Bronchial epithelial cell (primary cell): Measurements from ENCODE around the gene CYYR1. TPM values are rescaled to one million over a fixed set of nuclear protein-coding genes. Genes with fewer than 3 reads are reported as not detected.

Source experiments
- DNase-seq: peaks from one replicate; pipeline ENCODE4 v3.0.0-alpha.2; 2010; ENCODE audit warnings: low read depth
- FAIRE-seq: peaks from 2 replicates; lab custom pipeline; 2011; peaks lifted over from hg19 to GRCh38; lab: Jason Lieb, UNC
- H3K27me3 ChIP-seq: 2 replicates; pipeline ENCODE4 v1.5.1; 2011; ENCODE audit warnings: low read length; ENCODE audit not compliant: control insufficient read depth, insufficient read depth
- H3K36me3 ChIP-seq: 2 replicates; pipeline ENCODE4 v1.5.1; 2011; ENCODE audit warnings: low read length; ENCODE audit not compliant: control insufficient read depth, insufficient read depth
- H3K4me3 ChIP-seq: 2 replicates; pipeline ENCODE4 v1.5.1; 2011; ENCODE audit warnings: mild to moderate bottlenecking, low read depth, low read length, control low read depth
- total RNA-seq: library from RNA; depleted of rRNA; stranded (reverse); fragments of >200 nt; gene quantifications from 2 replicates; pipeline ENCODE4 v1.2.1, GENCODE V29; 2014
- TF ChIP-seq, protein P1 (sequence below): IDR thresholded peaks from 2 replicates; pipeline ENCODE4 v1.5.1; 2011; ENCODE audit warnings: mild to moderate bottlenecking, moderate library complexity, low read length, control low read depth, inconsistent platforms; ENCODE audit not compliant: insufficient read depth, severe bottlenecking

The CYYR1 gene
- total RNA-seq, 1 donor from 2014 or later: 1.1 TPM

DNA sequence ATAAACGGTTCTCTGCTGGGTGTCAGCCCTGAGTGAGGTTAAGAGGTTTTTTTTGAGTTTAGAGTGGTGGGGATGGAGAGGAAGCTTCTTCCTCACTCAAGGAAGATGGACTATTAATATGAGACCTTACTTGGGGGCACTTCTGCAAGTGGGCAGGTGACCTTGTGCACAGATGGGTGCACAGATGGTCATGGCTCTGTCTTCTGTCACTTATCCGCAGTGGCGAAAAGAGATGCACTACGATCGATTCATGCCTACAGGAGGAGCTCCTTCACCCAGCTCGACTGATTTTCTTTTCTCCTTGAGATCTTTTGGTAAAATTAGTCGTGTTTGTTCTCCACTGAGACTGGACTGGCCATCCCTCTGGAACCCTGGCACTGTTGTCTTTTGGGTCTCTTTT, 22.9 kb upstream of the CYYR1 start:
- no peaks in the 10 kb centered on the region for H3K27me3 ChIP-seq
- DNase-seq: no peak
- no peak for FAIRE-seq
- no peak overlapping the region for H3K4me3 ChIP-seq
- H3K36me3 ChIP-seq: no peaks in the 10 kb centered on the region
- TF ChIP-seq, protein P1, sequence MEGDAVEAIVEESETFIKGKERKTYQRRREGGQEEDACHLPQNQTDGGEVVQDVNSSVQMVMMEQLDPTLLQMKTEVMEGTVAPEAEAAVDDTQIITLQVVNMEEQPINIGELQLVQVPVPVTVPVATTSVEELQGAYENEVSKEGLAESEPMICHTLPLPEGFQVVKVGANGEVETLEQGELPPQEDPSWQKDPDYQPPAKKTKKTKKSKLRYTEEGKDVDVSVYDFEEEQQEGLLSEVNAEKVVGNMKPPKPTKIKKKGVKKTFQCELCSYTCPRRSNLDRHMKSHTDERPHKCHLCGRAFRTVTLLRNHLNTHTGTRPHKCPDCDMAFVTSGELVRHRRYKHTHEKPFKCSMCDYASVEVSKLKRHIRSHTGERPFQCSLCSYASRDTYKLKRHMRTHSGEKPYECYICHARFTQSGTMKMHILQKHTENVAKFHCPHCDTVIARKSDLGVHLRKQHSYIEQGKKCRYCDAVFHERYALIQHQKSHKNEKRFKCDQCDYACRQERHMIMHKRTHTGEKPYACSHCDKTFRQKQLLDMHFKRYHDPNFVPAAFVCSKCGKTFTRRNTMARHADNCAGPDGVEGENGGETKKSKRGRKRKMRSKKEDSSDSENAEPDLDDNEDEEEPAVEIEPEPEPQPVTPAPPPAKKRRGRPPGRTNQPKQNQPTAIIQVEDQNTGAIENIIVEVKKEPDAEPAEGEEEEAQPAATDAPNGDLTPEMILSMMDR: no peak

DNA sequence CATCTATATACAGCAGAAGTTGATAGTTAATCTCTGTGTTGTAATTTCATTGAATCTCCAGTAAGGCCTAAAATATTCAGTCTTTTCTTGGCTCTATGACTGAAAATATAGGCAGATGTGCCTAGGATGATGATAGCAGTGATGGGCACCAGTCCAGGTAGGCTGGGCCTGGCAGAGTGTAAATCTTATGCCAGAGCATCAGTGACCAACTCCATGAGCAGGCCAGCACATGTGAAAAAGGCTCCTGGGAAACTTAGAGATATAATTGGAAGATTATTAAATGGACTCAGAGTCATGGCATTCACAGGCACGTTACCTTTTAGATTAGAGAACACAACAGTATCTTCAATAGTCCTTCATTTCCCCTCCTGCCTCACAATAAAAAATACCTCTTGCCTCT, 20.7 kb upstream of the CYYR1 start:
- no peaks in the 10 kb centered on the region for H3K36me3 ChIP-seq
- peak; percentile 47 for DNase-seq
- H3K4me3 ChIP-seq: no peak overlapping the region
- TF ChIP-seq, protein P1: no peak
- no peak for FAIRE-seq
- no peaks in the 10 kb centered on the region for H3K27me3 ChIP-seq

DNA sequence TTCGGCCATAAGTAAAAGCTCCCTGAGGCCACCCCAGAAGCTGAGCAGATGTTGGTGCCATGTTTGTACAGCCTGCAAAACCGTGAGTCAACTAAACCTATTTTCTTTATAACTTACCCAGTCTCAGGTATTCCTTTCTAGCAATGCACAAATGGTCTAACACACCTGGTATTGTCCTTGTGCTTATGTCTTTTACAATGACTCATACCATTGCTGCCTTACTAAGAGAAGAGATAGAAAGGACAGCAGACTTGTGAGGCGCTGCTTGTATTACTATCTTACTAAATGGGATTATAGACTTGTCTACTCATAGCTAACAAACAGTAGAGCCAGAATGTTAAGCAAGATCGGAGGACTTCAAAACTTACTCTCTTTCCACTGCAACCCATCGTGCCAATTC, 18.5 kb upstream of the CYYR1 start:
- FAIRE-seq (no peak), DNase-seq (peak; percentile 12)
- TF ChIP-seq, protein P1: no peak
- Histone ChIP-seq H3K27me3 (no peaks in the 10 kb centered on the region), H3K36me3 (no peaks in the 10 kb centered on the region), H3K4me3 (no peak overlapping the region)

DNA sequence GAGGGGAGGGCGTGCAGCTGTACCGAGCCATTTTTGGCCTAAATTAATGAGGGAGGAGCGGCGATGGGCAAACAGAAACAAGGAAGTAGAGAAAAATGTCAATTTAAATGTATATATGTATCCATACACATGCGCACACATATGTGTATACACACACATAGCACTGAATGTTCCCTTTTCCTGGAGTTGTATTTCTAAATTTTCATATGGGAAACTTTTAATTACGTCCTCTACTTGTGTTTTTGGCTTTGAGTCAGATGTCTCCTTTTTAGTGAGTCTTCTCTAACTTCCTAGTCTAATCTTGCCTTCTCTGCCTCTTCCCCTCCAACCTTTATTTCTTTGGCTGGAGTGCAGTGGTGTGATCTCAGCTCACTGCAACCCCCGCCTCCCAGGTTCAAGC, 15.4 kb upstream of the CYYR1 start:
- FAIRE-seq (no peak), DNase-seq (no peak)
- no peaks in the 10 kb centered on the region for H3K27me3 ChIP-seq
- TF ChIP-seq, protein P1: no peak
- H3K4me3 ChIP-seq: no peak overlapping the region
- no peaks in the 10 kb centered on the region for H3K36me3 ChIP-seq

DNA sequence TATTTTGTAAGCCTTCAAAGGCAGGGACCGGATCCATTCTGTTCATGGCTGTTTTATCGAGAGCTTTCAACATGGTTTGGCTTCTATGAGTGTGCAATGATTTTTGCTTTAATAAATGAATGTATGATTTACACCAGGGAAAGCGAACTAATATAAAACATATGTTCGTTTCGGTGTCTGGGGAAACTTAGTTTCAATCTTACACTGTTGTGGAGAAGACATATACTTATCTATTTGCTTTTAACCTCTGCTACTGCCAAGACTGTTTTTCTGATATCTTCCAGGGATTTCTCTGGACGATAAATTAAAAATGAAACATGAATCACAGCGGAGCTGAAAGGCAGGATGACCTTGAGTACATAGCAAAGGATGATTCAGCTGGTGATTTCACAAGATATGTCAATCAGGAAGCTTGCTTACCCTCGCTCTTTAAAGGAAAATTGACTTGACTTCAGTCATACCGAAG, 14.7 kb upstream of the CYYR1 start:
- FAIRE-seq (no peak), DNase-seq (peak; percentile 87)
- Histone ChIP-seq H3K36me3 (no peaks in the 10 kb centered on the region), H3K27me3 (no peaks in the 10 kb centered on the region), H3K4me3 (no peak overlapping the region)
- TF ChIP-seq, protein P1: no peak

DNA sequence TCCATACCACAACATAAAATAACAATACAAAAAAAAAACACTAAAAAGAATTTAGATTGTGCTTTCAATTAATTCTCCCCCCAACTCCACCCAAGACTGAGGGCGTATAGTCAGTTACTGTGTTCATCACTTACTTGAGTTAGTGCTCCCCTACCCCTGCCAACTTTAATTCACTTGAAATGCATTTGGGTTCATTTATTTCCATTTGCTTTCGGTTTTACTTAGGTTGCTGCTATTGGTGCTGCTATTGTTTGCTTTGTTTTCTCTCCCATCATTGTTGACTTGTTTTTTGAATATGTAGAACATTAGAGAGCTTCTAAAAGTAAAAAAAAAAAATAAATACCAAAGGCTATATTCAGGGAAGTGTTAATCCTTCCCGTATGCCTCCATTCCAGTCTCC, 10.7 kb upstream of the CYYR1 start:
- no peak for DNase-seq
- Histone ChIP-seq H3K27me3 (no peaks in the 10 kb centered on the region), H3K4me3 (no peak overlapping the region), H3K36me3 (no peaks in the 10 kb centered on the region)
- TF ChIP-seq, protein P1: no peak
- no peak for FAIRE-seq
